ENCODE results near the gene ZDHHC12. TPM values are rescaled to one million over a fixed set of nuclear protein-coding genes. Genes with fewer than 3 reads are reported as not detected.

ZDHHC12 gene
- polyA plus RNA-seq, 2 of the 4 experiments (the other 2 are of a cell fraction): 37.6 to 75.7 TPM

- no peak for TF ChIP-seq CBX8 (IDR thresholded peaks at IDR 0.05)
Observed at GRCh38 chr9:128705051-128705965, 18.6 kb downstream of the ZDHHC12 start (continued).

- no peak for TF ChIP-seq HOXB5 (CRISPR knock-in tag; IDR thresholded peaks at IDR 0.05)
- no peak for TF ChIP-seq RNF2 (IDR thresholded peaks at IDR 0.05; ENCODE audit: borderline replicate concordance, low read depth)
- no peak for TF ChIP-seq PBX3 (IDR thresholded peaks at IDR 0.05)
- no peak for TF ChIP-seq POLR2A (IDR thresholded peaks at IDR 0.05; ENCODE audit: low read length)
- no peak for TF ChIP-seq ELK1 (IDR thresholded peaks at IDR 0.05; ENCODE audit: low read depth, low read length)
- no peak for TF ChIP-seq ZFP36 (IDR thresholded peaks at IDR 0.05; ENCODE audit: borderline replicate concordance, partially characterized antibody)
- TF ChIP-seq, protein P1, sequence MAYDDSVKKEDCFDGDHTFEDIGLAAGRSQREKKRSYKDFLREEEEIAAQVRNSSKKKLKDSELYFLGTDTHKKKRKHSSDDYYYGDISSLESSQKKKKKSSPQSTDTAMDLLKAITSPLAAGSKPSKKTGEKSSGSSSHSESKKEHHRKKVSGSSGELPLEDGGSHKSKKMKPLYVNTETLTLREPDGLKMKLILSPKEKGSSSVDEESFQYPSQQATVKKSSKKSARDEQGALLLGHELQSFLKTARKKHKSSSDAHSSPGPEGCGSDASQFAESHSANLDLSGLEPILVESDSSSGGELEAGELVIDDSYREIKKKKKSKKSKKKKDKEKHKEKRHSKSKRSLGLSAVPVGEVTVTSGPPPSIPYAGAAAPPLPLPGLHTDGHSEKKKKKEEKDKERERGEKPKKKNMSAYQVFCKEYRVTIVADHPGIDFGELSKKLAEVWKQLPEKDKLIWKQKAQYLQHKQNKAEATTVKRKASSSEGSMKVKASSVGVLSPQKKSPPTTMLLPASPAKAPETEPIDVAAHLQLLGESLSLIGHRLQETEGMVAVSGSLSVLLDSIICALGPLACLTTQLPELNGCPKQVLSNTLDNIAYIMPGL (CRISPR knock-in tag; IDR thresholded peaks at IDR 0.05; ENCODE audit: borderline replicate concordance): no peak
- TF ChIP-seq, protein P2, sequence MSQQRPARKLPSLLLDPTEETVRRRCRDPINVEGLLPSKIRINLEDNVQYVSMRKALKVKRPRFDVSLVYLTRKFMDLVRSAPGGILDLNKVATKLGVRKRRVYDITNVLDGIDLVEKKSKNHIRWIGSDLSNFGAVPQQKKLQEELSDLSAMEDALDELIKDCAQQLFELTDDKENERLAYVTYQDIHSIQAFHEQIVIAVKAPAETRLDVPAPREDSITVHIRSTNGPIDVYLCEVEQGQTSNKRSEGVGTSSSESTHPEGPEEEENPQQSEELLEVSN (IDR thresholded peaks at IDR 0.05; ENCODE audit: borderline replicate concordance, low read depth): no peak
- no peak for TF ChIP-seq EP300 (IDR thresholded peaks at IDR 0.05)
- TF ChIP-seq RAD21 (conservative IDR thresholded peaks at IDR 0.05 in 1 of 2, IDR thresholded peaks at IDR 0.05 in 1 of 2): no peak
- no peak for TF ChIP-seq RARB (CRISPR knock-in tag; IDR thresholded peaks at IDR 0.05)
- no peak for TF ChIP-seq JUN (IDR thresholded peaks at IDR 0.05)
- no peak for TF ChIP-seq NPAS2 (CRISPR knock-in tag; IDR thresholded peaks at IDR 0.05; ENCODE audit: borderline replicate concordance)
- TF ChIP-seq, protein P3, sequence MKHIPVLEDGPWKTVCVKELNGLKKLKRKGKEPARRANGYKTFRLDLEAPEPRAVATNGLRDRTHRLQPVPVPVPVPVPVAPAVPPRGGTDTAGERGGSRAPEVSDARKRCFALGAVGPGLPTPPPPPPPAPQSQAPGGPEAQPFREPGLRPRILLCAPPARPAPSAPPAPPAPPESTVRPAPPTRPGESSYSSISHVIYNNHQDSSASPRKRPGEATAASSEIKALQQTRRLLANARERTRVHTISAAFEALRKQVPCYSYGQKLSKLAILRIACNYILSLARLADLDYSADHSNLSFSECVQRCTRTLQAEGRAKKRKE (CRISPR knock-in tag; IDR thresholded peaks at IDR 0.05; ENCODE audit: low read depth): no peak
- no peak for TF ChIP-seq CHD4 (IDR thresholded peaks at IDR 0.05; ENCODE audit: borderline replicate concordance)
- TF ChIP-seq SMC3 (IDR thresholded peaks at IDR 0.05): no peak
- Histone ChIP-seq H3K4me3 (no peak overlapping the region), H3K27ac (peak overlapping the region in 1 of 2 experiments; percentile 100; a peak in 2 of 6 replicates), H3K9me3 (no peaks in the 10 kb centered on the region), H3K4me2 (no peak overlapping the region), H3K4me1 (peaks cover 9% of the 10 kb centered on the region; the same call in 2 of the 3 replicates)
- ATAC-seq (no peak), DNase-seq (ENCODE audit: low read depth in 1 of 2, low spot score in 1 of 2) (no peak), FAIRE-seq (no peak)
- ChIA-PET CTCF (interaction anchor here (0.5 to 4.4 kb wide), 10 partner anchors 11 to 223 kb away, joined by 3 to 14 read pairs (median 6); partner anchors contain the start of gene ENDOG), POLR2A (no interaction called here)
- 95% methylated on average over 5 of the region's 5 CpGs for WGBS (ENCODE audit: missing lambda C conversion rate)
Observed at GRCh38 chr9:128704356-128704670, 19.6 kb downstream of the ZDHHC12 start.
